Measurements from ENCODE around the gene EXD3. TPM values are rescaled to one million over a fixed set of nuclear protein-coding genes. Genes with fewer than 3 reads are reported as not detected.

Gene EXD3
- total and polyA plus RNA-seq, 9 of the 15 experiments (the other 6 are each of a cell fraction or from before 2014, with no cell fraction given): 0.29 to 12.5 (median 3.9) TPM

- TF ChIP-seq HBP1 (CRISPR knock-in tag; IDR thresholded peaks at IDR 0.05) (no peak), FOXK1 (CRISPR knock-in tag; IDR thresholded peaks at IDR 0.05; ENCODE audit: borderline replicate concordance) (no peak), PYGO2 (tag; IDR thresholded peaks at IDR 0.05) (no peak), SIN3B (IDR thresholded peaks at IDR 0.05; ENCODE audit: low read depth) (no peak), CBFA2T3 (IDR thresholded peaks at IDR 0.05) (peak; percentile 28), KDM1A (IDR thresholded peaks at IDR 0.05) (no peak), POLR2AphosphoS2 (IDR thresholded peaks at IDR 0.05; ENCODE audit: low read length) (no peak), MNT (conservative IDR thresholded peaks at IDR 0.05) (peak in 1 of 2 experiments; percentile 41; a peak in 1 of 4 replicates), STAT5B (CRISPR knock-in tag; IDR thresholded peaks at IDR 0.05) (no peak), RFX7 (CRISPR knock-in tag; IDR thresholded peaks at IDR 0.05) (no peak), E2F3 (CRISPR knock-in tag; IDR thresholded peaks at IDR 0.05) (no peak), GTF2F1 (IDR thresholded peaks at IDR 0.05; ENCODE audit: low read depth, low read length) (no peak), ZNF217 (CRISPR knock-in tag; IDR thresholded peaks at IDR 0.05) (no peak), MXI1 (IDR thresholded peaks at IDR 0.05; ENCODE audit: low read depth, low read length) (no peak), BRF2 (IDR thresholded peaks at IDR 0.05; ENCODE audit: borderline replicate concordance, insufficient read depth, insufficient read length) (no peak), XRCC3 (IDR thresholded peaks at IDR 0.05) (no peak), PREB (CRISPR knock-in tag; IDR thresholded peaks at IDR 0.05) (no peak), ZEB2 (IDR thresholded peaks at IDR 0.05) (no peak), ZBTB1 (CRISPR knock-in tag; IDR thresholded peaks at IDR 0.05; ENCODE audit: borderline replicate concordance, low read depth) (no peak), ZC3H4 (CRISPR knock-in tag; IDR thresholded peaks at IDR 0.05; ENCODE audit: borderline replicate concordance) (no peak), ZHX1 (conservative IDR thresholded peaks at IDR 0.05; ENCODE audit: low read length) (no peak), THRAP3 (IDR thresholded peaks at IDR 0.05; ENCODE audit: borderline replicate concordance) (no peak)
These were observed 13.2 kb upstream of the EXD3 start (continued) for GRCh38 chr9:137435980-137436760.
